Brain microvascular endothelial cell (primary cell): ENCODE measurements around the gene ZBTB40.

Experiments
- DNase-seq: peaks from one replicate; pipeline ENCODE4 v3.0.0-alpha.2; 2020
- H3K27ac ChIP-seq: fragments of 250-450 bp; sonication (Bioruptor Pico); 2 replicates; pipeline ENCODE4 v1.5.1; 2020; ENCODE audit warnings: mild to moderate bottlenecking, moderate library complexity
- H3K27me3 ChIP-seq: fragments of 250-450 bp; sonication (Bioruptor Pico); replicated peaks from 2 replicates; pipeline ENCODE4 v1.5.1; 2020; ENCODE audit warnings: mild to moderate bottlenecking
- H3K36me3 ChIP-seq: fragments of 250-450 bp; sonication (Bioruptor Pico); replicated peaks from 2 replicates; pipeline ENCODE4 v1.5.1; 2020; ENCODE audit warnings: mild to moderate bottlenecking
- H3K4me3 ChIP-seq: 2 replicates; pipeline ENCODE4 v1.5.1; 2011; ENCODE audit warnings: low read depth, mild to moderate bottlenecking, control low read depth, low read length, moderate library complexity
- in situ Hi-C: cut with HindIII; loops from 2 replicates; pipeline ENCODE4 v1.10.0; 2017; ENCODE audit warnings: low sequenced_read_pairs, low pct_ligation_motif_present
- TF ChIP-seq, protein P1 (sequence below): IDR thresholded peaks from 2 replicates; pipeline ENCODE4 v1.5.1; 2011; ENCODE audit warnings: low read depth, mild to moderate bottlenecking, moderate library complexity, low read length, control low read depth, inconsistent platforms; ENCODE audit errors: missing control alignments

ZBTB40 gene

DNA sequence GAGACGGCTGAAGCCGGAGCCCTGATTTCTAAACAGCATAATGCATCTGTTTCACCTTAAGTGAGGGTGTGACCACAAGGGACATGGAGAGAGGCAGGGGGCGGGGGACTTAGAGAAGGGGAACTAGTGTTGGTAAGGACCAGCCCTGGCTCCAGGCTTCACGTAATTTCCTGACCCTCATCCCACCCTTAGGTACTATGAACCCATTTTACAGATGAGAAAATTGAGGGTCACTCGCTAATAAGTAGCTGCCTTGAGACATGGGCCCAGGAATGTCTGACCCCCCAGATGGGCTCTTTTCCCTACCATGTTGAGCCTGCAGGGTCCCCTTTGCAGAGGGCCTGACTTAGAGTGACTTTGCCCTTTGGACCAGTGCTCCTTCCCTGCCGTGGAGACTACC, 116.3 kb downstream of the ZBTB40 start:
- TF ChIP-seq, protein P1, sequence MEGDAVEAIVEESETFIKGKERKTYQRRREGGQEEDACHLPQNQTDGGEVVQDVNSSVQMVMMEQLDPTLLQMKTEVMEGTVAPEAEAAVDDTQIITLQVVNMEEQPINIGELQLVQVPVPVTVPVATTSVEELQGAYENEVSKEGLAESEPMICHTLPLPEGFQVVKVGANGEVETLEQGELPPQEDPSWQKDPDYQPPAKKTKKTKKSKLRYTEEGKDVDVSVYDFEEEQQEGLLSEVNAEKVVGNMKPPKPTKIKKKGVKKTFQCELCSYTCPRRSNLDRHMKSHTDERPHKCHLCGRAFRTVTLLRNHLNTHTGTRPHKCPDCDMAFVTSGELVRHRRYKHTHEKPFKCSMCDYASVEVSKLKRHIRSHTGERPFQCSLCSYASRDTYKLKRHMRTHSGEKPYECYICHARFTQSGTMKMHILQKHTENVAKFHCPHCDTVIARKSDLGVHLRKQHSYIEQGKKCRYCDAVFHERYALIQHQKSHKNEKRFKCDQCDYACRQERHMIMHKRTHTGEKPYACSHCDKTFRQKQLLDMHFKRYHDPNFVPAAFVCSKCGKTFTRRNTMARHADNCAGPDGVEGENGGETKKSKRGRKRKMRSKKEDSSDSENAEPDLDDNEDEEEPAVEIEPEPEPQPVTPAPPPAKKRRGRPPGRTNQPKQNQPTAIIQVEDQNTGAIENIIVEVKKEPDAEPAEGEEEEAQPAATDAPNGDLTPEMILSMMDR, result no peak
- peaks cover 59% of the 10 kb centered on the region for H3K27me3 ChIP-seq
- in situ Hi-C loops, result no loop called here

DNA sequence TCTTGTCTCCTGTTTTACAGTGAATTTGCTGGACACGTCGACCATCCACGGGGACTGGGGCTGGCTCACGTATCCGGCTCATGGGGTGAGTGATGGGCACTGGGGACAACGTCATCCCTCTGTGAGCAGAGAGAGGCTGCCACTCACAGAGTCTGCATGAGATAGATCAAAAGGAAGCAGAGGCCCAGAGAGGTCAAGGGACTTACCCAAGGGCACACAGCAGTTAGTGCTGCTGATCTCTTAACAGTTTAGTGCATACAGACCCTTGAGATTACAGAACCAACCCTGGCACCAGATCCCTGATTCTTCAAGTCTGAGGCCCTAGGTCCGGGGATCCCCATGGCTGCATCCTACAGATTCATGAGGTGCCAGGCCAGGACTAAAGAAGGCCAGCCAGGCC, 117.6 kb downstream of the ZBTB40 start:
- Histone ChIP-seq H3K27ac (no peak overlapping the region), H3K4me3 (no peak overlapping the region), H3K36me3 (no peaks in the 10 kb centered on the region), H3K27me3 (peaks cover 50% of the 10 kb centered on the region)
- in situ Hi-C loops, result no loop called here
- TF ChIP-seq, protein P1, result no peak
- no peak for DNase-seq

More for the DNA sequence above, 116.3 kb downstream of the ZBTB40 start:
- H3K4me3 ChIP-seq, result no peak overlapping the region
- no peak overlapping the region for H3K27ac ChIP-seq
- no peak for DNase-seq
- no peaks in the 10 kb centered on the region for H3K36me3 ChIP-seq

DNA sequence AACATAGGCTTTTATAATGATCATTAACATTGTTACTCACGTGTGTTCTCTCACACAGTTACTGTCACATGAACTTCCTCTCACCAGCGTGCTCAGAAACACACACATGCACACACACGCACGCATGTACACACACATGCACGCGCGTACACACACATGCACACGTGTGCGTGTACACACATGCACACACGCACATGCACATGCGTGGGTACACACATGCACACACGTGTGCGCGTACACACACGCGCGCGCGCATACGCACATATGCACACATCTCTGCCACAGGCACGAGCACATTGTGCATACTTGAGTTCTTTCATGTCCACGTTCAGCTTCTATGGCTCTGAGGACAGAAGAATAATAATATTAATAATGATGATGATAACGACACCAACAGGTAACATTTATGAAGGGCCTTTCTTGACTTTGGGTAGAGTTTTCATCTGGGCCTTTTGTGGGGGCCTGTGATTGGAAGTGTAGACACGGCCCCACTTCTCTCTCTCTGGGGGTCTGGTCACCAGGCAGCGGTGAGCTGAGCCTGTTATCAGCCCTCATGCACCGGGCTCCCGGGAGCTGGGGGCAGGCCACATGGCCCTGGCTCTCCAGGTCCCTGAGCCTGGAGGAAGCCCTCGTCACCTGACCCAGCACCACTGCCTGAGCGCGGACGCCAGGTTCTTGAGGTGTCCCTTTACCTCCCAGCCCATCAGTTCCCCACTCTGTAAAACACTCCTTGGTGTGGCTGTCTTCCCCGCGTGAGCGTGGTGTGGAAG, 118.7 kb downstream of the ZBTB40 start:
- no peak for DNase-seq

DNA sequence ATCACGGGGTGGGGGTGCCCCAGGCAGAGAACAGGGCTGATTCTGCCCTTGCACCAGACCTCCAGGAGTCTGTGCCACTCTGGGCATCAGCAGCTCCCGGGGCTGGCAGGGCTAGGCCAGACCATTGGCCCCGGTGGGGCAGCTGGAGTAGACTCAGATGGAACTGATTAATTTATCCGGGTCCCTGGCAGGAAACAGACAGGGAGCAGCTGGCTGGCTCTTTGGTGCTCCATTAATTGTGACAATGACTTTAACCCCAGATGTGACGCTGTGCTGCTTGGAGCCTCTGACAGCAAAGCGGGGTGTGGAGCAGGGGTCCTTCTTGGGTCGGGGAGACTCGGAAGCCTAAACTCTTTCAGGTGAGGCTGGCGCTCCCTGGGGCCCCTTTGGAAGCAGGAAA, 121.2 kb downstream of the ZBTB40 start:
- DNase-seq, result no peak
- H3K36me3 ChIP-seq, result no peaks in the 10 kb centered on the region
- peaks cover 18% of the 10 kb centered on the region for H3K27me3 ChIP-seq
- in situ Hi-C loops, result no loop called here
- TF ChIP-seq, protein P1, result no peak
- no peak overlapping the region for H3K27ac ChIP-seq
- H3K4me3 ChIP-seq, result no peak overlapping the region

More for the DNA sequence above, 118.7 kb downstream of the ZBTB40 start:
- H3K27me3 ChIP-seq, result peaks cover 40% of the 10 kb centered on the region
- TF ChIP-seq, protein P1, result no peak
- H3K4me3 ChIP-seq, result no peak overlapping the region
- no peak overlapping the region for H3K27ac ChIP-seq
- H3K36me3 ChIP-seq, result no peaks in the 10 kb centered on the region
- in situ Hi-C loops, result no loop called here

DNA sequence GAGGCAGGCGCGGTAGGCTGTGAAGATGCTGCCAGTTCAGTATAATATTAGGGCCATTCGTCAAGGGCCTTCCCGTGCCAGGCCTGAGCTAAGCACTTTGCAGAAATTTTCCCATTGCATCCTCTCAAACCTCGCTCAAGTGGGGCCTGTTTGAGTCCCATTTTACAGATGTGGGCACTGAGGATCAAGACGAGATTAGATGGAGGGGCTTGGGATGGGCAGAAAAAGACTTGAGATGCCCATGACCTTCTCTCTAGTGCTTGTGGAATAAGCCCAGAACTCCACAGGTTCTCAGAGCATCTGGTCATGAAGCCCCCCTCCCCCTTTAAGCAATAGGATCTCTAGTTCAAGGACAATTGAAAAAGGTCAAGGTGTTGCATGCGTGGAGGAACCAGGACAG, 121.6 kb downstream of the ZBTB40 start:
- H3K4me3 ChIP-seq, result no peak overlapping the region
- no peak overlapping the region for H3K27ac ChIP-seq
- H3K36me3 ChIP-seq, result no peaks in the 10 kb centered on the region
- H3K27me3 ChIP-seq, result peaks cover 14% of the 10 kb centered on the region
- in situ Hi-C loops, result no loop called here
- DNase-seq, result no peak
- TF ChIP-seq, protein P1, result no peak
